Esophagus squamous epithelium (tissue), 5 donors: ENCODE results near the gene TEX53. TPM values are rescaled to one million over a fixed set of nuclear protein-coding genes. Genes with fewer than 3 reads are reported as not detected.

Experiments
- DNase-seq: peaks from one replicate; lab custom pipeline; 2025; lab: John Stamatoyannopoulos, UW
- H3K27ac ChIP-seq, 4 donors: fragments of 200-600 bp; sonication (generic); one replicate each; pipeline ENCODE4 v1.5.1; 2016 to 2019; ENCODE audit warnings: mild to moderate bottlenecking in 1 of 4
- H3K27me3 ChIP-seq, 4 donors: fragments of 200-600 bp; sonication (generic); 1 replicate in 3 of 4; 2 replicates in 1 of 4; pipeline versions ENCODE4 v1.5.1 to v1.6.0; 2017 to 2021; ENCODE audit warnings: antibody characterized with exemption in 1 of 4
- H3K36me3 ChIP-seq, 3 donors: fragments of 200-600 bp; sonication (generic); one replicate each; pipeline ENCODE4 v1.5.1; 2016 to 2019
- H3K4me1 ChIP-seq, 3 donors: fragments of 200-600 bp; sonication (generic); one replicate each; pipeline ENCODE4 v1.5.1; 2017 to 2019
- H3K4me3 ChIP-seq, 4 donors: fragments of 200-600 bp; sonication (generic); 1 replicate in 3 of 4; 2 replicates in 1 of 4; pipeline ENCODE4 v1.5.1; 2016 to 2019; ENCODE audit warnings: mild to moderate bottlenecking in 2 of 4, moderate library complexity in 1 of 4
- H3K9me3 ChIP-seq, 3 donors: fragments of 200-600 bp; sonication (generic); one replicate each; pipeline ENCODE4 v1.5.1; 2016 to 2019
- CTCF ChIP-seq, 6 experiments: fragments of 450-650 bp in 4 of 6; fragments of 200-600 bp in 2 of 6; sonication (generic) in 2 of 6; IDR thresholded peaks; one replicate each; pipeline ENCODE4 v1.5.1; 2016 to 2019; ENCODE audit warnings: antibody characterized with exemption in 6 of 6, mild to moderate bottlenecking in 4 of 6, moderate library complexity in 4 of 6
- POLR2A ChIP-seq, 4 donors: fragments of 450-650 bp; IDR thresholded peaks; one replicate each; pipeline ENCODE4 v1.6.1; 2017; ENCODE audit warnings: antibody characterized with exemption in 4 of 4, mild to moderate bottlenecking in 4 of 4, moderate library complexity in 3 of 4
- WGBS, 2 donors: methylation state at CpG; one replicate each; pipeline ENCODE4 v1.1.5; 2018; 5-methylcytosine and 5-hydroxymethylcytosine counted together
- intact Hi-C: fragments of 100-400 bp; cut with DNase I; formaldehyde crosslinking; loops from one replicate; pipeline ENCODE4 v1.15.0; 2022
- total RNA-seq, 4 donors: library from RNA; depleted of rRNA; stranded (reverse); fragments of >200 nt; gene quantifications; one replicate each; pipeline ENCODE4 v1.1.0, GENCODE V29; 2016
- donor health status: DM: yes; HTN: yes; CAD: no.

TEX53 gene
- total RNA-seq, 4 donors from 2014 or later, result not detected

- Histone ChIP-seq H3K27ac (no peak overlapping the region), H3K9me3 (no peaks in the 10 kb centered on the region), H3K4me1 (no peaks in the 10 kb centered on the region), H3K27me3 (peaks cover 0 to 4% (median 0%) of the 10 kb centered on the region in 4 donors), H3K36me3 (no peaks in the 10 kb centered on the region), H3K4me3 (no peak overlapping the region)
- intact Hi-C loops, result loop anchor here (10.0 kb wide), 1 partner anchor 226 kb away; no protein-coding TSS in a partner anchor
- WGBS, 2 donors, result 83 to 87% methylated on average over 4 of the region's 4 CpGs
- no peak for DNase-seq
- TF ChIP-seq POLR2A (IDR thresholded peaks at IDR 0.05), result no peak
- no peak for TF ChIP-seq CTCF (IDR thresholded peaks at IDR 0.05)
These were observed 30.8 kb upstream of the TEX53 start for GRCh38 chr9:114688379-114688778.

- Histone ChIP-seq H3K27me3 (peaks cover 0 to 2% (median 0%) of the 10 kb centered on the region in 4 donors), H3K27ac (no peak overlapping the region), H3K36me3 (no peaks in the 10 kb centered on the region), H3K4me1 (no peaks in the 10 kb centered on the region), H3K9me3 (no peaks in the 10 kb centered on the region), H3K4me3 (no peak overlapping the region)
- no peak for TF ChIP-seq POLR2A (IDR thresholded peaks at IDR 0.05)
- no peak for TF ChIP-seq CTCF (IDR thresholded peaks at IDR 0.05)
- intact Hi-C loops, result loop anchor here (10.0 kb wide), 1 partner anchor 228 kb away; no protein-coding TSS in a partner anchor
- no peak for DNase-seq
These were observed 29.4 kb upstream of the TEX53 start for GRCh38 chr9:114687034-114687433.

- TF ChIP-seq CTCF (IDR thresholded peaks at IDR 0.05) (no peak), POLR2A (IDR thresholded peaks at IDR 0.05) (no peak)
- Histone ChIP-seq H3K4me3 (no peak overlapping the region), H3K27ac (no peak overlapping the region), H3K36me3 (no peaks in the 10 kb centered on the region), H3K9me3 (no peaks in the 10 kb centered on the region), H3K4me1 (peaks cover 0 to 4% (median 0%) of the 10 kb centered on the region in 3 donors), H3K27me3 (peaks cover 0 to 4% (median 0%) of the 10 kb centered on the region in 4 donors)
- intact Hi-C loops, result loop anchor here (10.0 kb wide), 1 partner anchor 229 kb away; no protein-coding TSS in a partner anchor
- DNase-seq, result no peak
- WGBS, 2 donors, result 74 to 76% methylated on average over 5 of the region's 5 CpGs
These were observed 28.3 kb upstream of the TEX53 start for GRCh38 chr9:114685951-114686350.

GRCh38 chr9:114684036-114684435, 26.4 kb upstream of the TEX53 start:
- Histone ChIP-seq H3K36me3 (no peaks in the 10 kb centered on the region), H3K4me1 (peaks cover 0 to 4% (median 0%) of the 10 kb centered on the region in 3 donors), H3K4me3 (no peak overlapping the region), H3K27me3 (peaks cover 0 to 20% (median 0%) of the 10 kb centered on the region in 4 donors), H3K27ac (no peak overlapping the region), H3K9me3 (no peaks in the 10 kb centered on the region)
- no peak for TF ChIP-seq CTCF (IDR thresholded peaks at IDR 0.05)
- TF ChIP-seq POLR2A (IDR thresholded peaks at IDR 0.05), result no peak
- intact Hi-C loops, result loop anchor here (5.0 to 10.0 kb wide), 2 partner anchors 231 to 328 kb away; no protein-coding TSS in a partner anchor
- no peak for DNase-seq
- WGBS, 2 donors, result 79 to 86% methylated on average over 6 of the region's 6 CpGs

GRCh38 chr9:114682846-114683245, 25.2 kb upstream of the TEX53 start:
- no peak overlapping the region for H3K27ac ChIP-seq
- TF ChIP-seq POLR2A (IDR thresholded peaks at IDR 0.05), result no peak
- TF ChIP-seq CTCF (IDR thresholded peaks at IDR 0.05), result no peak
- no peak overlapping the region for H3K4me3 ChIP-seq
- WGBS, 2 donors, result 88% methylated on average over 3 of the region's 3 CpGs
- no peaks in the 10 kb centered on the region for H3K9me3 ChIP-seq
- no peaks in the 10 kb centered on the region for H3K36me3 ChIP-seq
- intact Hi-C loops, result loop anchor here (5.0 to 10.0 kb wide), 2 partner anchors 232 to 329 kb away; no protein-coding TSS in a partner anchor
- H3K27me3 ChIP-seq, result peaks cover 0 to 20% (median 0%) of the 10 kb centered on the region in 4 donors
- DNase-seq, result no peak
- peaks cover 0 to 4% (median 0%) of the 10 kb centered on the region in 3 donors for H3K4me1 ChIP-seq
